A549 (cell line): ENCODE results near the gene GLDC. TPM values are rescaled to one million over a fixed set of nuclear protein-coding genes. Genes with fewer than 3 reads are reported as not detected.

Source experiments
- ATAC-seq, 2 experiments: fragments of 200-7000 bp in 1 of 2; fragments of >200 bp in 1 of 2; cut with Nextera tagmentation in 1 of 2; cut with Tn5 transposase in 1 of 2; 3 replicates each; pipeline versions ENCODE4 v1.8.0 to v1.9.1; 2018 to 2020; ENCODE audit warnings: mild to moderate bottlenecking in 1 of 2, moderate library complexity in 1 of 2
- CTCF ChIA-PET: fragments of 300-600 bp; sonication (Branson Sonifier 250); formaldehyde crosslinking; extraction: SDS; loops from one replicate; lab custom pipeline; 2021; ENCODE audit warnings: antibody characterized with exemption, inconsistent platforms; lab: Yijun Ruan, JAX
- POLR2A ChIA-PET: fragments of 350-600 bp; formaldehyde crosslinking; extraction: SDS; loops from one replicate; lab custom pipeline; 2021; ENCODE audit warnings: antibody characterized with exemption, inconsistent platforms; lab: Yijun Ruan, JAX
- DNase-seq, 2 experiments: peaks; one replicate each; pipeline versions ENCODE4 v3.0.0 to v3.0.0-alpha.2; 2011 to 2016; ENCODE audit warnings: low read depth in 1 of 2, low spot score in 1 of 2
- FAIRE-seq: peaks from 2 replicates; lab custom pipeline; 2011; peaks lifted over from hg19 to GRCh38; lab: Jason Lieb, UNC
- H3K27ac ChIP-seq, 2 experiments: fragments of >200 bp; sonication (Bioruptor Twin); formaldehyde crosslinking; 3 replicates each; pipeline ENCODE4 v1.5.1; 2016 to 2017
- H3K4me1 ChIP-seq: fragments of >200 bp; sonication (Bioruptor Twin); formaldehyde crosslinking; 3 replicates; pipeline ENCODE4 v1.6.1; 2016
- H3K4me2 ChIP-seq: fragments of >200 bp; sonication (Bioruptor Twin); formaldehyde crosslinking; 3 replicates; pipeline ENCODE4 v1.6.1; 2016
- H3K4me3 ChIP-seq: fragments of >200 bp; sonication (Bioruptor Twin); formaldehyde crosslinking; 3 replicates; pipeline ENCODE4 v1.5.1; 2016
- H3K9me3 ChIP-seq: fragments of >200 bp; sonication (Bioruptor Twin); formaldehyde crosslinking; 3 replicates; pipeline ENCODE4 v1.6.1; 2016
- CEBPB ChIP-seq, 2 experiments: fragments of >200 bp in 1 of 2; sonication (Bioruptor Twin) in 1 of 2; formaldehyde crosslinking in 1 of 2; IDR thresholded peaks; 2 replicates each; pipeline ENCODE4 v1.6.1; 2012 to 2016
- CHD4 ChIP-seq: fragments of 200-600 bp; sonication (generic); IDR thresholded peaks from 2 replicates; pipeline ENCODE4 v1.6.1; 2016; ENCODE audit warnings: antibody characterized with exemption, mild to moderate bottlenecking, borderline replicate concordance
- EHMT2 ChIP-seq: fragments of 200-600 bp; sonication (generic); IDR thresholded peaks from 2 replicates; pipeline ENCODE4 v1.6.1; 2016; ENCODE audit warnings: antibody characterized with exemption, low read depth, mild to moderate bottlenecking, moderate library complexity
- HDAC2 ChIP-seq: fragments of 200-600 bp; sonication (generic); IDR thresholded peaks from 2 replicates; pipeline ENCODE4 v1.6.1; 2016
- HEYL ChIP-seq: fragments of 250-450 bp; sonication (Bioruptor Pico); IDR thresholded peaks from 2 replicates; pipeline ENCODE4 v1.8.0; 2021; ENCODE audit warnings: mild to moderate bottlenecking, moderate library complexity
- HOXB5 ChIP-seq: fragments of 250-450 bp; sonication (Bioruptor Pico); IDR thresholded peaks from 2 replicates; pipeline ENCODE4 v1.5.0; 2020; ENCODE audit warnings: mild to moderate bottlenecking, moderate library complexity
- MAFK ChIP-seq: fragments of 450-650 bp; IDR thresholded peaks from 2 replicates; pipeline ENCODE4 v1.6.1; 2014; ENCODE audit not compliant: partially characterized antibody
- MYC ChIP-seq: IDR thresholded peaks from 2 replicates; pipeline ENCODE4 v1.6.1; 2012; ENCODE audit warnings: mild to moderate bottlenecking, inconsistent platforms, low read length, improper control_type of control experiment, borderline replicate concordance
- NFE2L2 ChIP-seq: fragments of 150-350 bp; conservative IDR thresholded peaks from 2 replicates; pipeline ENCODE4 v1.6.1; 2014; ENCODE audit warnings: low read length
- NR3C1 ChIP-seq: fragments of >200 bp; sonication (Bioruptor Twin); formaldehyde crosslinking; IDR thresholded peaks from 3 replicates; pipeline ENCODE4 v1.6.1; 2017
- POLR2A ChIP-seq: IDR thresholded peaks from 2 replicates; pipeline ENCODE4 v1.6.1; 2012; ENCODE audit warnings: mild to moderate bottlenecking, low read length
- POLR2AphosphoS2 ChIP-seq: conservative IDR thresholded peaks from 2 replicates; pipeline ENCODE4 v1.6.1; 2012; ENCODE audit warnings: low read length, improper control_type of control experiment, inconsistent platforms
- RARB ChIP-seq: fragments of 250-450 bp; sonication (Bioruptor Pico); IDR thresholded peaks from 2 replicates; pipeline ENCODE4 v1.8.0; 2021; ENCODE audit warnings: mild to moderate bottlenecking, moderate library complexity
- RFX5 ChIP-seq: fragments of 450-650 bp; IDR thresholded peaks from 2 replicates; pipeline ENCODE4 v1.7.1; 2014; ENCODE audit warnings: antibody characterized with exemption, mild to moderate bottlenecking, moderate library complexity
- TFCP2L1 ChIP-seq: fragments of 250-450 bp; sonication (Bioruptor Pico); IDR thresholded peaks from 2 replicates; pipeline ENCODE4 v1.5.0; 2021; ENCODE audit warnings: mild to moderate bottlenecking
- ZC3H11A ChIP-seq: fragments of 450-650 bp; IDR thresholded peaks from 2 replicates; pipeline ENCODE4 v1.6.1; 2014; ENCODE audit warnings: antibody characterized with exemption, mild to moderate bottlenecking
- WGBS: methylation state at CpG from one replicate; pipeline ENCODE4 v1.1.6; 2017; ENCODE audit errors: missing lambda C conversion rate; 5-methylcytosine and 5-hydroxymethylcytosine counted together
- polyA plus RNA-seq, 4 experiments: library from polyadenylated mRNA; depleted of rRNA in 3 of 4; stranded (reverse); fragments of >200 nt; fragmentation: RNase III in 1 of 4; extraction: RNeasy Plus Mini Kit Qiagen cat#74134 plus additional on column Dnase treatment in 1 of 4; gene quantifications; 2 replicates in 3 of 4; 3 replicates in 1 of 4; pipeline ENCODE4 v1.2.3, GENCODE V29; 2011 to 2017
- TF ChIP-seq, protein P1 (sequence below): fragments of 250-450 bp; sonication (Bioruptor Pico); IDR thresholded peaks from 2 replicates; pipeline ENCODE4 v1.5.0; 2021; ENCODE audit warnings: mild to moderate bottlenecking, moderate library complexity, borderline replicate concordance
- TF ChIP-seq, protein P2 (sequence below): IDR thresholded peaks from 2 replicates; pipeline ENCODE4 v1.6.1; 2012
- TF ChIP-seq, protein P3 (sequence below): fragments of 250-450 bp; sonication (Bioruptor Pico); IDR thresholded peaks from 2 replicates; pipeline ENCODE4 v1.5.0; 2020; ENCODE audit warnings: low read depth, mild to moderate bottlenecking, moderate library complexity
- TF ChIP-seq, protein P4 (sequence below): fragments of 150-350 bp; IDR thresholded peaks from 2 replicates; pipeline ENCODE4 v1.6.1; 2014; ENCODE audit warnings: low read depth, mild to moderate bottlenecking, low read length
- TF ChIP-seq, protein P5 (sequence below): fragments of >200 bp; sonication (Bioruptor Twin); formaldehyde crosslinking; IDR thresholded peaks from 3 replicates; pipeline ENCODE4 v1.6.1; 2016

GLDC gene
- polyA plus RNA-seq, 2 of the 4 experiments (the other 2 are of a cell fraction), result 16.7 to 18.8 TPM

- TF ChIP-seq, protein P1, sequence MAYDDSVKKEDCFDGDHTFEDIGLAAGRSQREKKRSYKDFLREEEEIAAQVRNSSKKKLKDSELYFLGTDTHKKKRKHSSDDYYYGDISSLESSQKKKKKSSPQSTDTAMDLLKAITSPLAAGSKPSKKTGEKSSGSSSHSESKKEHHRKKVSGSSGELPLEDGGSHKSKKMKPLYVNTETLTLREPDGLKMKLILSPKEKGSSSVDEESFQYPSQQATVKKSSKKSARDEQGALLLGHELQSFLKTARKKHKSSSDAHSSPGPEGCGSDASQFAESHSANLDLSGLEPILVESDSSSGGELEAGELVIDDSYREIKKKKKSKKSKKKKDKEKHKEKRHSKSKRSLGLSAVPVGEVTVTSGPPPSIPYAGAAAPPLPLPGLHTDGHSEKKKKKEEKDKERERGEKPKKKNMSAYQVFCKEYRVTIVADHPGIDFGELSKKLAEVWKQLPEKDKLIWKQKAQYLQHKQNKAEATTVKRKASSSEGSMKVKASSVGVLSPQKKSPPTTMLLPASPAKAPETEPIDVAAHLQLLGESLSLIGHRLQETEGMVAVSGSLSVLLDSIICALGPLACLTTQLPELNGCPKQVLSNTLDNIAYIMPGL (CRISPR knock-in tag), result no peak
- TF ChIP-seq RARB, result no peak
- no peak for TF ChIP-seq CEBPB (IDR thresholded peaks at IDR 0.05)
- no peak for TF ChIP-seq EHMT2
- no peak for TF ChIP-seq HOXB5
- TF ChIP-seq RFX5, result no peak
- TF ChIP-seq POLR2A, result no peak
- TF ChIP-seq NFE2L2, result no peak
- TF ChIP-seq CHD4, result no peak
- TF ChIP-seq, all 56 proteins: peak for 0
Measured at GRCh38 chr9:6562871-6563430, 82.6 kb downstream of the GLDC start (continued).

GRCh38 chr9:6562201-6562600 lies 83.3 kb downstream of the GLDC start:
- Histone ChIP-seq H3K4me2 (no peak overlapping the region), H3K9me3 (no peaks in the 10 kb centered on the region), H3K4me3 (no peak overlapping the region), H3K27ac (no peak overlapping the region; a peak in 1 of 6 replicates), H3K4me1 (peaks cover 15% of the 10 kb centered on the region)
- POLR2A ChIA-PET, result no interaction called here
- no peak for ATAC-seq
- CTCF ChIA-PET, result interaction anchor here (0.9 to 2.4 kb wide), 3 partner anchors 16 to 22 kb away, joined by 3 to 7 read pairs (median 3); no protein-coding TSS in a partner anchor
- DNase-seq, result no peak
- no peak for FAIRE-seq
- TF ChIP-seq TFCP2L1 (CRISPR knock-in tag) (no peak), HOXB5 (no peak)

GRCh38 chr9:6557883-6558616 lies 87.5 kb downstream of the GLDC start:
- H3K4me3 ChIP-seq, result no peak overlapping the region
- H3K27ac ChIP-seq, result no peak overlapping the region
- no peaks in the 10 kb centered on the region for H3K4me1 ChIP-seq
- 91% methylated on average over 9 of the region's 9 CpGs for WGBS
- H3K9me3 ChIP-seq, result no peaks in the 10 kb centered on the region
- DNase-seq (no peak), FAIRE-seq (no peak), ATAC-seq (no peak)
- H3K4me2 ChIP-seq, result no peak overlapping the region
- ChIA-PET POLR2A (no interaction called here), CTCF (interaction anchor here (0.8 kb wide), 2 partner anchors 10 to 64 kb away, joined by 3 read pairs; no protein-coding TSS in a partner anchor)
- TF ChIP-seq CHD4 (no peak), NR3C1 (no peak), POLR2AphosphoS2 (no peak), HEYL (CRISPR knock-in tag) (no peak), MAFK (no peak), MYC (no peak), HDAC2 (no peak), ZC3H11A (no peak)
- TF ChIP-seq, protein P2, sequence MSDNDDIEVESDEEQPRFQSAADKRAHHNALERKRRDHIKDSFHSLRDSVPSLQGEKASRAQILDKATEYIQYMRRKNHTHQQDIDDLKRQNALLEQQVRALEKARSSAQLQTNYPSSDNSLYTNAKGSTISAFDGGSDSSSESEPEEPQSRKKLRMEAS, result no peak
- TF ChIP-seq, protein P3, sequence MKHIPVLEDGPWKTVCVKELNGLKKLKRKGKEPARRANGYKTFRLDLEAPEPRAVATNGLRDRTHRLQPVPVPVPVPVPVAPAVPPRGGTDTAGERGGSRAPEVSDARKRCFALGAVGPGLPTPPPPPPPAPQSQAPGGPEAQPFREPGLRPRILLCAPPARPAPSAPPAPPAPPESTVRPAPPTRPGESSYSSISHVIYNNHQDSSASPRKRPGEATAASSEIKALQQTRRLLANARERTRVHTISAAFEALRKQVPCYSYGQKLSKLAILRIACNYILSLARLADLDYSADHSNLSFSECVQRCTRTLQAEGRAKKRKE, result no peak
- TF ChIP-seq, protein P4, sequence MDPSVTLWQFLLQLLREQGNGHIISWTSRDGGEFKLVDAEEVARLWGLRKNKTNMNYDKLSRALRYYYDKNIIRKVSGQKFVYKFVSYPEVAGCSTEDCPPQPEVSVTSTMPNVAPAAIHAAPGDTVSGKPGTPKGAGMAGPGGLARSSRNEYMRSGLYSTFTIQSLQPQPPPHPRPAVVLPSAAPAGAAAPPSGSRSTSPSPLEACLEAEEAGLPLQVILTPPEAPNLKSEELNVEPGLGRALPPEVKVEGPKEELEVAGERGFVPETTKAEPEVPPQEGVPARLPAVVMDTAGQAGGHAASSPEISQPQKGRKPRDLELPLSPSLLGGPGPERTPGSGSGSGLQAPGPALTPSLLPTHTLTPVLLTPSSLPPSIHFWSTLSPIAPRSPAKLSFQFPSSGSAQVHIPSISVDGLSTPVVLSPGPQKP, result no peak
- TF ChIP-seq, protein P5, sequence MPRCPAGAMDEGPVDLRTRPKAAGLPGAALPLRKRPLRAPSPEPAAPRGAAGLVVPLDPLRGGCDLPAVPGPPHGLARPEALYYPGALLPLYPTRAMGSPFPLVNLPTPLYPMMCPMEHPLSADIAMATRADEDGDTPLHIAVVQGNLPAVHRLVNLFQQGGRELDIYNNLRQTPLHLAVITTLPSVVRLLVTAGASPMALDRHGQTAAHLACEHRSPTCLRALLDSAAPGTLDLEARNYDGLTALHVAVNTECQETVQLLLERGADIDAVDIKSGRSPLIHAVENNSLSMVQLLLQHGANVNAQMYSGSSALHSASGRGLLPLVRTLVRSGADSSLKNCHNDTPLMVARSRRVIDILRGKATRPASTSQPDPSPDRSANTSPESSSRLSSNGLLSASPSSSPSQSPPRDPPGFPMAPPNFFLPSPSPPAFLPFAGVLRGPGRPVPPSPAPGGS, result no peak
